Measurements from ENCODE around the gene MYO18B. TPM values are rescaled to one million over a fixed set of nuclear protein-coding genes. Genes with fewer than 3 reads are reported as not detected.

The MYO18B gene
- total and polyA plus RNA-seq, 2 donors (not counting 3 experiments of a cell fraction or from before 2014, with no cell fraction given) = 0.01 TPM; not detected in 1

- CTCF ChIA-PET = no interaction called here
Observed at GRCh38 chr22:25883482-25884033, 141.6 kb downstream of the MYO18B start.

More at GRCh38 chr22:25883482-25884033, 141.6 kb downstream of the MYO18B start:
- Histone ChIP-seq H3K79me2 (ENCODE audit: control insufficient read depth, insufficient read depth, low read length) (no peaks in the 10 kb centered on the region), H3K4me2 (ENCODE audit: insufficient read depth, low read length) (no peak overlapping the region), H2AFZ (ENCODE audit: low read depth, low read length) (no peak overlapping the region), H3K4me1 (ENCODE audit: control insufficient read depth, extremely low read depth, insufficient read depth, low read length) (no peaks in the 10 kb centered on the region), H3K9me1 (replicated peaks; ENCODE audit: control insufficient read depth, extremely low read depth, insufficient read depth, low read length) (no peaks in the 10 kb centered on the region), H3K4me3 (replicated peaks in 1 of 3; ENCODE audit: insufficient read depth in 1 of 3, low read depth in 1 of 3, low read length in 3 of 3) (no peak overlapping the region), H4K20me1 (replicated peaks; ENCODE audit: control insufficient read depth, extremely low read depth, insufficient read depth, low read length) (no peaks in the 10 kb centered on the region), H3K27me3 (ENCODE audit: control insufficient read depth in 2 of 2, insufficient read depth in 2 of 2, low read length in 2 of 2) (no peaks in the 10 kb centered on the region), H3K36me3 (ENCODE audit: control insufficient read depth in 2 of 2, extremely low read depth in 1 of 2, insufficient read depth in 2 of 2, low read length in 2 of 2) (no peaks in the 10 kb centered on the region), H3K27ac (ENCODE audit: insufficient read depth, low read depth, low read length) (no peak overlapping the region), H3K9ac (replicated peaks; ENCODE audit: extremely low read depth, insufficient read depth, low read length) (no peak overlapping the region), H3K9me3 (replicated peaks; ENCODE audit: control insufficient read depth, insufficient read depth, low read length) (no peaks in the 10 kb centered on the region)
- POLR2A ChIA-PET = no interaction called here
- no TSS peak for BruUV-seq (replicated peaks)
- TF ChIP-seq JUN (IDR thresholded peaks at IDR 0.05; ENCODE audit: borderline replicate concordance, insufficient read depth, insufficient read length, low read depth) (no peak), CTCF (IDR thresholded peaks at IDR 0.05; ENCODE audit: extremely low read depth in 1 of 2, insufficient read depth in 1 of 2, low read depth in 1 of 2, low read length in 2 of 2) (no peak), EZH2 (IDR thresholded peaks at IDR 0.05; ENCODE audit: borderline replicate concordance, low read depth, low read length, severe bottlenecking) (no peak), FOS (IDR thresholded peaks at IDR 0.05; ENCODE audit: borderline replicate concordance, insufficient read depth, low read length) (no peak), POLR2AphosphoS5 (IDR thresholded peaks at IDR 0.05; ENCODE audit: insufficient read depth, low read depth, low read length) (no peak), GATA2 (IDR thresholded peaks at IDR 0.05; ENCODE audit: insufficient read depth, insufficient read length, low read depth, low read length) (no peak), POLR2A (IDR thresholded peaks at IDR 0.05; ENCODE audit: low read depth, low read length) (no peak), MYC (IDR thresholded peaks at IDR 0.05; ENCODE audit: low read depth, low read length) (no peak)
- TF ChIP-seq, protein P1, sequence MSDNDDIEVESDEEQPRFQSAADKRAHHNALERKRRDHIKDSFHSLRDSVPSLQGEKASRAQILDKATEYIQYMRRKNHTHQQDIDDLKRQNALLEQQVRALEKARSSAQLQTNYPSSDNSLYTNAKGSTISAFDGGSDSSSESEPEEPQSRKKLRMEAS (IDR thresholded peaks at IDR 0.05; ENCODE audit: insufficient read depth, insufficient read length) = no peak
- dilution Hi-C loops (cut with MboI; ENCODE audit: extremely low pct_ligation_motif_present, low sequenced_read_pairs) (no loop called here), intact Hi-C loops (cut with micrococcal nuclease) (no loop called here)
- DNase-seq (ENCODE audit: low read depth, low spot score) (no peak), FAIRE-seq (no peak)

Data from endothelial cell of umbilical vein (primary cell).